Measurements from ENCODE around the gene NID2. TPM values are rescaled to one million over a fixed set of nuclear protein-coding genes. Genes with fewer than 3 reads are reported as not detected.

The NID2 gene
- total and polyA plus RNA-seq, 9 of the 15 experiments (the other 6 are each of a cell fraction or from before 2014, with no cell fraction given) = 0.04 to 0.45 (median 0.16) TPM; not detected in 3

DNA sequence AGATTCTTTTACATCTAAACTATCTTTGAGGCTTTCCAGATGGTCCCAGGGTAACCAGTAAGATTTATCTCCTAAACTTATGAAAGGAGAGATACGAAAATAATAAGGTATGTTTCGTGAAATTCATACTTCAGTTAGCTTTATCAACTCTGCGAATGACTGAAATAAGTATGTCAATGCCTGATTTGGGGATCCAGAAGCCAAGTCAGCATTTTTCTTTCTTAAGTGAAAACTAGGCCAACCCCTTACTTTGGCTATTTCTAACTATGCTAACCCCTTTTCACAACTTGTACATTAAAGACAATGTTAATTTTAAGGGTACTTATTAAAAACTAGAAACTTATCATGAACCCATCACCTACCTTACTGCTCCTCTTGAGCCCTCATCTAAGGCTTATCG, 26.9 kb upstream of the NID2 start (continued):
- TF ChIP-seq ZFPM2 (CRISPR knock-in tag; IDR thresholded peaks at IDR 0.05) = no peak
- TF ChIP-seq, protein P1, sequence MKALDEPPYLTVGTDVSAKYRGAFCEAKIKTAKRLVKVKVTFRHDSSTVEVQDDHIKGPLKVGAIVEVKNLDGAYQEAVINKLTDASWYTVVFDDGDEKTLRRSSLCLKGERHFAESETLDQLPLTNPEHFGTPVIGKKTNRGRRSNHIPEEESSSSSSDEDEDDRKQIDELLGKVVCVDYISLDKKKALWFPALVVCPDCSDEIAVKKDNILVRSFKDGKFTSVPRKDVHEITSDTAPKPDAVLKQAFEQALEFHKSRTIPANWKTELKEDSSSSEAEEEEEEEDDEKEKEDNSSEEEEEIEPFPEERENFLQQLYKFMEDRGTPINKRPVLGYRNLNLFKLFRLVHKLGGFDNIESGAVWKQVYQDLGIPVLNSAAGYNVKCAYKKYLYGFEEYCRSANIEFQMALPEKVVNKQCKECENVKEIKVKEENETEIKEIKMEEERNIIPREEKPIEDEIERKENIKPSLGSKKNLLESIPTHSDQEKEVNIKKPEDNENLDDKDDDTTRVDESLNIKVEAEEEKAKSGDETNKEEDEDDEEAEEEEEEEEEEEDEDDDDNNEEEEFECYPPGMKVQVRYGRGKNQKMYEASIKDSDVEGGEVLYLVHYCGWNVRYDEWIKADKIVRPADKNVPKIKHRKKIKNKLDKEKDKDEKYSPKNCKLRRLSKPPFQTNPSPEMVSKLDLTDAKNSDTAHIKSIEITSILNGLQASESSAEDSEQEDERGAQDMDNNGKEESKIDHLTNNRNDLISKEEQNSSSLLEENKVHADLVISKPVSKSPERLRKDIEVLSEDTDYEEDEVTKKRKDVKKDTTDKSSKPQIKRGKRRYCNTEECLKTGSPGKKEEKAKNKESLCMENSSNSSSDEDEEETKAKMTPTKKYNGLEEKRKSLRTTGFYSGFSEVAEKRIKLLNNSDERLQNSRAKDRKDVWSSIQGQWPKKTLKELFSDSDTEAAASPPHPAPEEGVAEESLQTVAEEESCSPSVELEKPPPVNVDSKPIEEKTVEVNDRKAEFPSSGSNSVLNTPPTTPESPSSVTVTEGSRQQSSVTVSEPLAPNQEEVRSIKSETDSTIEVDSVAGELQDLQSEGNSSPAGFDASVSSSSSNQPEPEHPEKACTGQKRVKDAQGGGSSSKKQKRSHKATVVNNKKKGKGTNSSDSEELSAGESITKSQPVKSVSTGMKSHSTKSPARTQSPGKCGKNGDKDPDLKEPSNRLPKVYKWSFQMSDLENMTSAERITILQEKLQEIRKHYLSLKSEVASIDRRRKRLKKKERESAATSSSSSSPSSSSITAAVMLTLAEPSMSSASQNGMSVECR (CRISPR knock-in tag; IDR thresholded peaks at IDR 0.05) = no peak
- TF ChIP-seq ETV5 (CRISPR knock-in tag; IDR thresholded peaks at IDR 0.05; ENCODE audit: low read depth) = no peak

DNA sequence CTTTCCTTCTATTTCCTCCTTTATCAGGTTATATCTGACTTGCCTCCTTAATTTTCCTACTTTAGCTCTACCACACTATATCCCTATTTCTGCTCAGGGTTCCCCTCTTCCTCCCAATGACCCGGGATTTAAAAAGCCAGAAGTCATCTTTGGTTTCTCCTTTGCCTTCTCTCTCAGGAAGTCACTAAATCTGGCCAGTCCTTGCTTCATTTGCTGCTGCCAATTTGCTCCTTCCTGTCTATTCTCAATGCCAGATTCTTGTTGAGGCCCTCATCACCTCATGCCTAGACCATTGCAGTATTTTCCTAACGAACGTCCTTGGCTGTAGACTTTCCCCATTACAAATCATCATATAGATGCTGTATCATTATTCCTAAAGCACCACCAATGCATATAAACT, 26.5 kb upstream of the NID2 start:
- Histone ChIP-seq H3K4me3 (no peak overlapping the region), H3K4me2 (ENCODE audit: insufficient read depth, low read length) (no peak overlapping the region), H3K9me1 (ENCODE audit: control insufficient read depth, insufficient read depth, low read length) (no peaks in the 10 kb centered on the region), H3K9me3 (replicated peaks; ENCODE audit: control insufficient read depth, insufficient read depth, low read depth, low read length) (no peaks in the 10 kb centered on the region), H3K27ac (ENCODE audit: extremely low read depth, low read depth, low read length) (no peak overlapping the region), H3K79me2 (ENCODE audit: control insufficient read depth, insufficient read depth, low read length) (no peaks in the 10 kb centered on the region), H3K27me3 (ENCODE audit: control insufficient read depth in 2 of 2, insufficient read depth in 2 of 2, low read length in 2 of 2) (no peaks in the 10 kb centered on the region), H4K20me1 (replicated peaks; ENCODE audit: control insufficient read depth, insufficient read depth, low read length) (no peaks in the 10 kb centered on the region), H2AFZ (ENCODE audit: low read depth, low read length) (no peak overlapping the region), H3K9ac (ENCODE audit: insufficient read depth in 1 of 2, low read depth in 2 of 2, low read length in 2 of 2) (no peak overlapping the region), H3K36me3 (ENCODE audit: control insufficient read depth, insufficient read depth, low read length) (no peaks in the 10 kb centered on the region), H3K4me1 (replicated peaks in 1 of 2; ENCODE audit: control insufficient read depth in 2 of 2, insufficient read depth in 2 of 2, low read length in 2 of 2) (no peaks in the 10 kb centered on the region)
- CTCF ChIA-PET (ENCODE audit: low intra/inter-chr PET ratio) = no interaction called here
- 0% methylated on average over 3 of the region's 3 CpGs for WGBS (ENCODE audit: insufficient coverage, low coverage, missing lambda C conversion rate)
- intact Hi-C loops (cut with micrococcal nuclease) (no loop called here), in situ Hi-C loops (cut with MboI) (no loop called here)
- POLR2A ChIA-PET = no interaction called here
- no peak for DNase-seq (ENCODE audit: extremely low read depth in 1 of 4, low spot score in 3 of 4)
- no peak for FAIRE-seq
- no TSS peak for BruUV-seq (replicated peaks)
- no peak for ATAC-seq
- TF ChIP-seq CUX1 (CRISPR knock-in tag; IDR thresholded peaks at IDR 0.05) = no peak
- TF ChIP-seq CXXC5 (CRISPR knock-in tag; IDR thresholded peaks at IDR 0.05) = no peak
- no peak for TF ChIP-seq DMBX1 (CRISPR knock-in tag; IDR thresholded peaks at IDR 0.05; ENCODE audit: borderline replicate concordance)
- no peak for TF ChIP-seq CREB3 (tag; conservative IDR thresholded peaks at IDR 0.05; ENCODE audit: low read depth)

All from K562 (cell line).